ENCODE measurements around the gene FN3KRP.
A peak's percentile ranks its signal among the peaks of the same experiment; 100 is the strongest.
"Not testable (repeated sequence)": the region's sequence is repeated elsewhere in the genome, so short reads cannot be mapped to it uniquely, and the experiment has no call there.

FN3KRP gene

GRCh38 chr17:82745524-82745923 lies 29.0 kb downstream of the FN3KRP start:
- DNase-seq: no peak

GRCh38 chr17:82748756-82749155 lies 32.2 kb downstream of the FN3KRP start:
- no peak for DNase-seq

GRCh38 chr17:82750241-82750908 lies 33.9 kb downstream of the FN3KRP start:
- no peak for DNase-seq

- no peak for DNase-seq
These were observed 34.7 kb downstream of the FN3KRP start for GRCh38 chr17:82751171-82751570.

GRCh38 chr17:82751571-82752370 lies 35.3 kb downstream of the FN3KRP start, which contains the start of gene TBCD:
TBCD (plus strand) TSS chr17:82752065; CDS start chr17:82752194, 129 bp downstream.
- peak; percentile 81 to 91 for DNase-seq

- DNase-seq: no peak
These were observed 36.1 kb downstream of the FN3KRP start for GRCh38 chr17:82752371-82753200.

GRCh38 chr17:82753201-82753464 lies 36.6 kb downstream of the FN3KRP start:
- no peak for DNase-seq

- no peak for DNase-seq
These were observed 38.0 kb downstream of the FN3KRP start for GRCh38 chr17:82754297-82755208.

GRCh38 chr17:82756166-82756565 lies 39.7 kb downstream of the FN3KRP start:
- no peak for DNase-seq

- no peak for DNase-seq
These were observed 48.9 kb downstream of the FN3KRP start for GRCh38 chr17:82765371-82765770.

- peak; percentile 52 to 59 for DNase-seq
These were observed 50.7 kb downstream of the FN3KRP start for GRCh38 chr17:82767041-82767754.

GRCh38 chr17:82769041-82769440 lies 52.5 kb downstream of the FN3KRP start:
- no peak for DNase-seq

GRCh38 chr17:82772026-82772425 lies 55.5 kb downstream of the FN3KRP start:
- no peak for DNase-seq

GRCh38 chr17:82774456-82774855 lies 58.0 kb downstream of the FN3KRP start:
- DNase-seq: not testable (repeated sequence)

- DNase-seq: peak; percentile 33 to 41
These were observed 58.7 kb downstream of the FN3KRP start for GRCh38 chr17:82775001-82775823.

GRCh38 chr17:82776454-82776853 lies 59.9 kb downstream of the FN3KRP start:
- DNase-seq: no peak
